ENCODE measurements around the gene TCAP.
"Not testable (repeated sequence)": the region's sequence is repeated elsewhere in the genome, so short reads cannot be mapped to it uniquely, and the experiment has no call there.

TCAP gene

GRCh38 chr17:39706383-39706782 is 41.2 kb downstream of the TCAP start:
- no peak overlapping the region for H3K27ac Mint-ChIP-seq
- H3K4me1 Mint-ChIP-seq (ENCODE audit: low read depth): peaks cover 20% of the 10 kb centered on the region
- no peaks in the 10 kb centered on the region for H3K36me3 Mint-ChIP-seq
- H3K4me3 Mint-ChIP-seq: no peak overlapping the region
- peaks cover 4% of the 10 kb centered on the region for H3K27me3 Mint-ChIP-seq
- H3K9me3 Mint-ChIP-seq (ENCODE audit: low read depth): no peaks in the 10 kb centered on the region

GRCh38 chr17:39706921-39707337 is 41.8 kb downstream of the TCAP start:
- no peaks in the 10 kb centered on the region for H3K36me3 Mint-ChIP-seq
- H3K27ac Mint-ChIP-seq: no peak overlapping the region
- peaks cover 20% of the 10 kb centered on the region for H3K4me1 Mint-ChIP-seq (ENCODE audit: low read depth)
- H3K9me3 Mint-ChIP-seq (ENCODE audit: low read depth): no peaks in the 10 kb centered on the region
- no peak overlapping the region for H3K4me3 Mint-ChIP-seq
- H3K27me3 Mint-ChIP-seq: no peaks in the 10 kb centered on the region

DNA sequence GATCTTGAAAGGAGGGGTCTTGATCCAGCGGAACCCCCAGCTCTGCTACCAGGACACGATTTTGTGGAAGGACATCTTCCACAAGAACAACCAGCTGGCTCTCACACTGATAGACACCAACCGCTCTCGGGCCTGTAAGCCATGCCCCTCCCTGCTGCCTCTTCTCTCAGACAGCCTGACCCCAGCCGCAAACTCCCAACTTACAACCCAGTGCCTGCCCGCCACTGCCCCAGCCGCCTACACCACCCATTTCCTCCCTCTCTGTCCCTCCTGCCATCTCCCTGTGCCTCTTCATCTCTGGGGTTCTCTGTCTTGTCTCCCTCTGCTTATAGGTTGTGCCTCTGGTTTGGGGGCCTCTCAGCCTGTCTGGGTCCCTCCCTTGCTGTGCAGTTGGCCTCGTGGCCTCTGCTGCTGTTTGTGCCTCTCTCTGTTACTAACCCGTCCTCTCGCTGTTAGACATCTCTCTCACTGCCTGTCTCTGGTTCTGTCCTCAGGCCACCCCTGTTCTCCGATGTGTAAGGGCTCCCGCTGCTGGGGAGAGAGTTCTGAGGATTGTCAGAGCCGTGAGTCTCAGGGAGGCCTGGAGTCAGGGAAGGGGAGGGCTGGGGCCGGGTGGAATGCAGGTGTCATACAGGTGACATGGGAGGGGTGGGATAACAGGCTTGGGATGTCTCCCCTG is 44.3 kb downstream of the TCAP start:
- Mint-ChIP-seq H3K27ac (no peak overlapping the region), H3K27me3 (no peaks in the 10 kb centered on the region), H3K4me1 (ENCODE audit: low read depth) (peaks cover 20% of the 10 kb centered on the region), H3K36me3 (no peaks in the 10 kb centered on the region), H3K4me3 (no peak overlapping the region), H3K9me3 (ENCODE audit: low read depth) (no peaks in the 10 kb centered on the region)

DNA sequence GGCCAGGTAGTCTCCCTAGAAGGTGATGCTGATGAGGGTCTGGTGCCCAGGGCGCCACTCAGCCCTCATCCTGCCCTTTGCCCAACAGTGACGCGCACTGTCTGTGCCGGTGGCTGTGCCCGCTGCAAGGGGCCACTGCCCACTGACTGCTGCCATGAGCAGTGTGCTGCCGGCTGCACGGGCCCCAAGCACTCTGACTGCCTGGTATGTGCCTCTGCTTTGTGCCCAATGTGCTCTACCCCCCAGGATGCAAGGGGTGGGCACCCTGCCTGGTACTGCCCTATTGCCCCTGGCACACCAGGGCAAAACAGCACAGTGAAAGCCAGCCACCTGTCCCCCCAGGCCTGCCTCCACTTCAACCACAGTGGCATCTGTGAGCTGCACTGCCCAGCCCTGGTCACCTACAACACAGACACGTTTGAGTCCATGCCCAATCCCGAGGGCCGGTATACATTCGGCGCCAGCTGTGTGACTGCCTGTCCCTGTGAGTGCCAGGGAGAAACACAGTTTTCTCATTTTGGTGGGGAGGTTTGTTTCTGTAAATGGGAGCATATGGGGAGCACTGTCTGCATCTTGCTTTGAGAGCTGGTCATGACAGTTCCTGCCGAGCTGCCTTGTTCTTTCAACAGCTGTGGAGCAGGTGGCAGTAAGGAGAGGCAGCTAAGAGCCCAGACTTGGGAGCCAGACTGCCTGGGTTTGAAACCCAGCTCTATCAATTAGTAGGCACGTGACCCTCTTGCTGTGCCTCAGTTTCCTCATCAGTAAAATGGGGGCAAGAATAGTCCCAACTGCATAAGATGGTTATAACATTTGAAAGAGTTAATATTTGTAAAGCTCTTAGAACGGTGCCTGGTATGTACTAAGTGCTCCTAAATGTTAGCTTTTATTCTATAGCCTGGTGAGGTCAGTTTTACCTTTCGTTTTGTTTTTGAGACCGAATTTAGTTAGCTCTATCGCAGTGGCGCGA is 45.1 kb downstream of the TCAP start:
- no peaks in the 10 kb centered on the region for H3K9me3 Mint-ChIP-seq (ENCODE audit: low read depth)

DNA sequence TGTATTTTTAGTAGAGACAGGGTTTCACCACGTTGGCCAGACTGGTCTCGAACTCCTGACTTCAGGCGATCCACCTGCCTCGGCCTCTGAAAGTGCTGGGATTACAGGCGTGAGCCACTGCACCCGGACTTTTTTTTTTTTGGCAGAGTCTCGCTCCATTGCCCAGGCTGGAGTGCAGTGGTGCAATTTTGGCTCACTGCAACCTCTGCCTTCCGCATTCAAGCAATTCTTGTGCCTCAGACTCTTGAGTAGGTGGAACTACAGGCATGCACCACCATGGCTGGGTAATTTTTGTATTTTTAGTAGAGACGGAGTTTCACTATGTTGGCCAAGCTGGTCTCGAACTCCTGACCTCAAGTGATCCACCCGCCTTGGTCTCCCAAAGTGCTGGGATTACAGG is 45.9 kb downstream of the TCAP start:
- H3K36me3 Mint-ChIP-seq; H3K9me3 Mint-ChIP-seq (ENCODE audit: low read depth); H3K4me3 Mint-ChIP-seq; H3K27me3 Mint-ChIP-seq; H3K27ac Mint-ChIP-seq: not testable (repeated sequence)
- H3K4me1 Mint-ChIP-seq (ENCODE audit: low read depth): peaks cover 20% of the 10 kb centered on the region

More for the DNA sequence above, 45.1 kb downstream of the TCAP start:
- no peaks in the 10 kb centered on the region for H3K27me3 Mint-ChIP-seq
- H3K36me3 Mint-ChIP-seq: no peaks in the 10 kb centered on the region
- H3K27ac Mint-ChIP-seq: no peak overlapping the region
- peaks cover 20% of the 10 kb centered on the region for H3K4me1 Mint-ChIP-seq (ENCODE audit: low read depth)
- H3K4me3 Mint-ChIP-seq: no peak overlapping the region

- Mint-ChIP-seq H3K27me3 (no peaks in the 10 kb centered on the region), H3K27ac (no peak overlapping the region), H3K4me1 (ENCODE audit: low read depth) (peaks cover 14% of the 10 kb centered on the region), H3K4me3 (no peak overlapping the region), H3K9me3 (ENCODE audit: low read depth) (no peaks in the 10 kb centered on the region), H3K36me3 (no peaks in the 10 kb centered on the region)
These were observed 46.7 kb downstream of the TCAP start for GRCh38 chr17:39711851-39712250.

DNA sequence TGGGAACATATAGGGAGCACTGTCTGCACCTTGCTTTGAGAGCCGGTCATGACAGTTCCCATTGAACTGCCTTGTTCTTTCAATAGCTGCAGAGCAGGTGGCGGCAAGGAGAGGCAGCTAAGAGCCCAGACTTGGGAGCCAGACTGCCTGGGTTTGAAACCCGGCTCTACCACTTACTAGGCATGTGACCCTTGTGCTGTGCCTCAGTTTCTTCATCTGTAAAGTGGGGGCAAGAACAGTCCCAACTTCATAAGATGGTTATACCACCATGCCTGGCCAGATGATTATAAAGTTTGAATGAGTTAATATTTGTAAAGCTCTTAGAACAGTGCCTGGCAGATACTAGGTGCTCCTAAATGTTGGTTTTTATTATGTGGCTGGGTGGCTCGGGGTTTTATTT is 49.1 kb downstream of the TCAP start:
- H3K4me3 Mint-ChIP-seq: no peak overlapping the region
- no peak overlapping the region for H3K27ac Mint-ChIP-seq
- H3K27me3 Mint-ChIP-seq: no peaks in the 10 kb centered on the region
- H3K4me1 Mint-ChIP-seq (ENCODE audit: low read depth): peaks cover 4% of the 10 kb centered on the region
- H3K9me3 Mint-ChIP-seq (ENCODE audit: low read depth): no peaks in the 10 kb centered on the region
- H3K36me3 Mint-ChIP-seq: no peaks in the 10 kb centered on the region

DNA sequence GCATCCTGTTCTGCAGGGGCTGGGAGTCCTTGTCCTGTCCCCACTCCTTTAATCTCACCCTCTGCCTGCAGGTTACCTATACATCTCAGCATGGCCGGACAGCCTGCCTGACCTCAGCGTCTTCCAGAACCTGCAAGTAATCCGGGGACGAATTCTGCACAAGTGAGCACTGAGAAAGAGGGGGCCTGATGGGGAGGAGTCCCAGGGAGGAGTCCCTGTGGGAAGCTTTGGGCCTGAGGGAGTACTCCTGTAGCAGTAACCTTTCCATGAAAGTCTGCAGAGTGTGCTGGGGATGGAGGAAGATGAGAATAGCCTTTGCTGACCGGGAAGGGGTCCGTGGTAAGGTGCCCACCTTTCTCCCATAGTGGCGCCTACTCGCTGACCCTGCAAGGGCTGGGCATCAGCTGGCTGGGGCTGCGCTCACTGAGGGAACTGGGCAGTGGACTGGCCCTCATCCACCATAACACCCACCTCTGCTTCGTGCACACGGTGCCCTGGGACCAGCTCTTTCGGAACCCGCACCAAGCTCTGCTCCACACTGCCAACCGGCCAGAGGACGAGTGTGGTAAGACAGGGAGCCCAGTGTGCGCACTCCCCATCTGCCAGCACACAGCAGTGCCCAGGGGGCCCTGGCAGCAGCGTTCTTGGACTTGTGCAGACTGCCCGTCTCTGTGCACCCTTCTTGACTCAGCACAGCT is 50.4 kb downstream of the TCAP start:
- Mint-ChIP-seq H3K4me3 (no peak overlapping the region), H3K27me3 (no peaks in the 10 kb centered on the region), H3K27ac (no peak overlapping the region), H3K36me3 (no peaks in the 10 kb centered on the region), H3K4me1 (ENCODE audit: low read depth) (no peaks in the 10 kb centered on the region), H3K9me3 (ENCODE audit: low read depth) (no peaks in the 10 kb centered on the region)
